Measurements from ENCODE around the gene MRPL32.

DNA sequence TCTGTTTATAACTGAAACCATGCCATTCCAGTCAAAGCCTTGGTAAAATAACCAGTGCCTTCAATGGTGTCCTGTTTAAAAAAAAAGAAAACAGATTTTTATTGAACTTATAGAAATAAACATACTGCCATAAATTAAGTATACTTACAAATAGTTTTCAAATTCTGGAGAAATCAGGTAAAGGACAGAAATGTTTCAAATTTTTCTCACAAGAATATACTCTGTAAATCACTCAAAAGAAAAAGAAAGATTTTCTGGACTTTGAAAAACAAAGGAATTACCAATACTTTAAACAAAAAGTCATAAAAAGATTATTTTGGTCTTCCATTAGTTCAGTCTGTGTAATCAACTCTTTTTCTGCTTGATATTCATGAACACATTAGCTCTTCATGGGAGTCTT is 23.9 kb downstream of the MRPL32 start:
- TF ChIP-seq EGR1 (IDR thresholded peaks at IDR 0.05) = no peak
- no peak for TF ChIP-seq RAD21 (IDR thresholded peaks at IDR 0.05; ENCODE audit: low read depth)
- no peak for TF ChIP-seq TAF1 (IDR thresholded peaks at IDR 0.05; ENCODE audit: low read depth)
- TF ChIP-seq NFIC (IDR thresholded peaks at IDR 0.05) = no peak
- TF ChIP-seq, protein P1, sequence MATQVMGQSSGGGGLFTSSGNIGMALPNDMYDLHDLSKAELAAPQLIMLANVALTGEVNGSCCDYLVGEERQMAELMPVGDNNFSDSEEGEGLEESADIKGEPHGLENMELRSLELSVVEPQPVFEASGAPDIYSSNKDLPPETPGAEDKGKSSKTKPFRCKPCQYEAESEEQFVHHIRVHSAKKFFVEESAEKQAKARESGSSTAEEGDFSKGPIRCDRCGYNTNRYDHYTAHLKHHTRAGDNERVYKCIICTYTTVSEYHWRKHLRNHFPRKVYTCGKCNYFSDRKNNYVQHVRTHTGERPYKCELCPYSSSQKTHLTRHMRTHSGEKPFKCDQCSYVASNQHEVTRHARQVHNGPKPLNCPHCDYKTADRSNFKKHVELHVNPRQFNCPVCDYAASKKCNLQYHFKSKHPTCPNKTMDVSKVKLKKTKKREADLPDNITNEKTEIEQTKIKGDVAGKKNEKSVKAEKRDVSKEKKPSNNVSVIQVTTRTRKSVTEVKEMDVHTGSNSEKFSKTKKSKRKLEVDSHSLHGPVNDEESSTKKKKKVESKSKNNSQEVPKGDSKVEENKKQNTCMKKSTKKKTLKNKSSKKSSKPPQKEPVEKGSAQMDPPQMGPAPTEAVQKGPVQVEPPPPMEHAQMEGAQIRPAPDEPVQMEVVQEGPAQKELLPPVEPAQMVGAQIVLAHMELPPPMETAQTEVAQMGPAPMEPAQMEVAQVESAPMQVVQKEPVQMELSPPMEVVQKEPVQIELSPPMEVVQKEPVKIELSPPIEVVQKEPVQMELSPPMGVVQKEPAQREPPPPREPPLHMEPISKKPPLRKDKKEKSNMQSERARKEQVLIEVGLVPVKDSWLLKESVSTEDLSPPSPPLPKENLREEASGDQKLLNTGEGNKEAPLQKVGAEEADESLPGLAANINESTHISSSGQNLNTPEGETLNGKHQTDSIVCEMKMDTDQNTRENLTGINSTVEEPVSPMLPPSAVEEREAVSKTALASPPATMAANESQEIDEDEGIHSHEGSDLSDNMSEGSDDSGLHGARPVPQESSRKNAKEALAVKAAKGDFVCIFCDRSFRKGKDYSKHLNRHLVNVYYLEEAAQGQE (IDR thresholded peaks at IDR 0.05; ENCODE audit: low read depth) = no peak
- TF ChIP-seq YY1 (IDR thresholded peaks at IDR 0.05; ENCODE audit: low read depth) = no peak
- TF ChIP-seq, protein P2, sequence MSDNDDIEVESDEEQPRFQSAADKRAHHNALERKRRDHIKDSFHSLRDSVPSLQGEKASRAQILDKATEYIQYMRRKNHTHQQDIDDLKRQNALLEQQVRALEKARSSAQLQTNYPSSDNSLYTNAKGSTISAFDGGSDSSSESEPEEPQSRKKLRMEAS (IDR thresholded peaks at IDR 0.05) = no peak
- TF ChIP-seq, protein P3, sequence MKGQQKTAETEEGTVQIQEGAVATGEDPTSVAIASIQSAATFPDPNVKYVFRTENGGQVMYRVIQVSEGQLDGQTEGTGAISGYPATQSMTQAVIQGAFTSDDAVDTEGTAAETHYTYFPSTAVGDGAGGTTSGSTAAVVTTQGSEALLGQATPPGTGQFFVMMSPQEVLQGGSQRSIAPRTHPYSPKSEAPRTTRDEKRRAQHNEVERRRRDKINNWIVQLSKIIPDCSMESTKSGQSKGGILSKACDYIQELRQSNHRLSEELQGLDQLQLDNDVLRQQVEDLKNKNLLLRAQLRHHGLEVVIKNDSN (IDR thresholded peaks at IDR 0.05) = no peak
- no peak for TF ChIP-seq CREB1 (IDR thresholded peaks at IDR 0.05; ENCODE audit: low read depth)
- TF ChIP-seq TCF12 (IDR thresholded peaks at IDR 0.05; ENCODE audit: low read depth) = no peak
- TF ChIP-seq TEAD4 (IDR thresholded peaks at IDR 0.05) = no peak
- TF ChIP-seq EP300 (IDR thresholded peaks at IDR 0.05; ENCODE audit: borderline replicate concordance) = no peak
